GM18909 (cell line): ENCODE results near the gene TTC17.
"Not testable (repeated sequence)": the region's sequence is repeated elsewhere in the genome, so short reads cannot be mapped to it uniquely, and the experiment has no call there.

ENCODE experiments used
- ATAC-seq: cut with Tn5 transposase; IDR thresholded peaks from one replicate; pipeline ENCODE4 v1.9.1; 2021; ENCODE audit warnings: mild to moderate bottlenecking; ENCODE audit not compliant: unreplicated experiment, poor library complexity

The TTC17 gene

GRCh38 chr11:43382614-43383013 lies 23.9 kb downstream of the TTC17 start:
- no peak for ATAC-seq

GRCh38 chr11:43384393-43384792 lies 25.7 kb downstream of the TTC17 start:
- ATAC-seq = no peak

GRCh38 chr11:43392713-43393112 lies 34.0 kb downstream of the TTC17 start:
- ATAC-seq = no peak

- ATAC-seq = no peak
Observed at GRCh38 chr11:43393765-43394355, 35.1 kb downstream of the TTC17 start.

GRCh38 chr11:43396617-43397016 lies 37.9 kb downstream of the TTC17 start:
- no peak for ATAC-seq

GRCh38 chr11:43397251-43397650 lies 38.5 kb downstream of the TTC17 start:
- no peak for ATAC-seq

GRCh38 chr11:43399983-43400630 lies 41.4 kb downstream of the TTC17 start:
- no peak for ATAC-seq

- ATAC-seq = no peak
Observed at GRCh38 chr11:43401252-43401651, 42.5 kb downstream of the TTC17 start.

GRCh38 chr11:43401811-43402210 lies 43.1 kb downstream of the TTC17 start:
- not testable (repeated sequence) for ATAC-seq

GRCh38 chr11:43403357-43404231 lies 44.9 kb downstream of the TTC17 start:
- ATAC-seq = no peak

- ATAC-seq = no peak
Observed at GRCh38 chr11:43404406-43404805, 45.7 kb downstream of the TTC17 start.

GRCh38 chr11:43404836-43405479 lies 46.2 kb downstream of the TTC17 start:
- no peak for ATAC-seq

- ATAC-seq = no peak
Observed at GRCh38 chr11:43408277-43408676, 49.6 kb downstream of the TTC17 start.

- no peak for ATAC-seq
Observed at GRCh38 chr11:43410394-43410793, 51.7 kb downstream of the TTC17 start.

GRCh38 chr11:43418197-43418596 lies 59.5 kb downstream of the TTC17 start:
- ATAC-seq = no peak

GRCh38 chr11:43419460-43419859 lies 60.7 kb downstream of the TTC17 start:
- ATAC-seq = peak; percentile 76

GRCh38 chr11:43427971-43428370 lies 69.3 kb downstream of the TTC17 start:
- ATAC-seq = no peak

GRCh38 chr11:43430916-43431315 lies 72.2 kb downstream of the TTC17 start:
- not testable (repeated sequence) for ATAC-seq

GRCh38 chr11:43434893-43435292 lies 76.2 kb downstream of the TTC17 start:
- ATAC-seq = no peak

- no peak for ATAC-seq
Observed at GRCh38 chr11:43440486-43440885, 81.8 kb downstream of the TTC17 start.

GRCh38 chr11:43443811-43444210 lies 85.1 kb downstream of the TTC17 start:
- ATAC-seq = no peak
